Thyroid gland (tissue), 4 donors: ENCODE measurements around the gene LARGE2. TPM values are rescaled to one million over a fixed set of nuclear protein-coding genes. Genes with fewer than 3 reads are reported as not detected.

ENCODE experiments used
- DNase-seq, 2 donors: peaks; one replicate each; pipeline ENCODE4 v3.0.0-alpha.2; 2019
- H3K27ac ChIP-seq, 3 donors: fragments of 200-600 bp; sonication (generic); 1 replicate in 2 of 3; 2 replicates in 1 of 3; pipeline ENCODE4 v1.5.1; 2016 to 2019; ENCODE audit warnings: mild to moderate bottlenecking in 1 of 3, moderate library complexity in 1 of 3
- H3K27me3 ChIP-seq: fragments of 200-600 bp; sonication (generic); one replicate; pipeline ENCODE4 v1.5.1; 2019
- H3K36me3 ChIP-seq, 2 donors: fragments of 200-600 bp; sonication (generic); one replicate each; pipeline ENCODE4 v1.5.1; 2016 to 2019
- H3K4me1 ChIP-seq, 2 donors: fragments of 200-600 bp; sonication (generic); one replicate each; pipeline ENCODE4 v1.5.1; 2017 to 2019
- H3K4me3 ChIP-seq, 3 donors: fragments of 200-600 bp; sonication (generic); replicated peaks in 1 of 3; 1 replicate in 2 of 3; 2 replicates in 1 of 3; pipeline ENCODE4 v1.5.1; 2016; ENCODE audit warnings: mild to moderate bottlenecking in 1 of 3
- H3K9me3 ChIP-seq: fragments of 200-600 bp; sonication (generic); one replicate; pipeline ENCODE4 v1.5.1; 2017
- CTCF ChIP-seq, 6 experiments: fragments of 200-600 bp in 3 of 6; fragments of 450-650 bp in 3 of 6; sonication (generic) in 3 of 6; IDR thresholded peaks; one replicate each; pipeline ENCODE4 v1.5.1; 2016 to 2019; ENCODE audit warnings: antibody characterized with exemption in 6 of 6, mild to moderate bottlenecking in 2 of 6, inconsistent platforms in 1 of 6, moderate library complexity in 1 of 6
- POLR2A ChIP-seq, 2 donors: fragments of 450-650 bp; IDR thresholded peaks; one replicate each; pipeline ENCODE4 v1.6.1; 2017; ENCODE audit warnings: antibody characterized with exemption in 2 of 2, mild to moderate bottlenecking in 2 of 2, moderate library complexity in 1 of 2
- WGBS, 2 donors: methylation state at CpG; one replicate each; pipeline ENCODE4 v1.1.5; 2017; 5-methylcytosine and 5-hydroxymethylcytosine counted together
- intact Hi-C: fragments of 100-400 bp; cut with DNase I; formaldehyde crosslinking; loops from one replicate; pipeline ENCODE4 v1.15.1; 2023
- total RNA-seq, 4 donors: library from RNA; depleted of rRNA; stranded (reverse); fragments of >200 nt; gene quantifications; one replicate each; pipeline ENCODE4 v1.2.3, GENCODE V29; 2016

LARGE2 gene
- total RNA-seq, 4 donors from 2014 or later: 11.2 to 19.0 (median 14.1) TPM

- peaks cover 19 to 21% of the 10 kb centered on the region in 2 donors for H3K36me3 ChIP-seq
- DNase-seq: peak; percentile 58 to 63
- H3K4me3 ChIP-seq: peak within 1 kb of the TSS; percentile 9 to 31 (median 13)
- H3K9me3 ChIP-seq: no peaks in the 10 kb centered on the region
- H3K27me3 ChIP-seq: no peaks in the 10 kb centered on the region
- TF ChIP-seq CTCF (IDR thresholded peaks at IDR 0.05): no peak
- H3K4me1 ChIP-seq: peaks cover 4 to 5% of the 10 kb centered on the region in 2 donors
- 3 to 10% methylated on average over 10 to 28 of the region's 73 CpGs for WGBS, 2 donors
- no peak within 1 kb of the TSS for H3K27ac ChIP-seq
- intact Hi-C loops: no loop called here
Observed at GRCh38 chr11:45885274-45885920, 37.1 kb upstream of the LARGE2 start, which contains the start of gene MAPK8IP1. TSS of gene MAPK8IP1 (plus strand) at chr11:45885651. CDS start at chr11:45885821, 170 bp downstream.

GRCh38 chr11:45885921-45886721 lies 36.3 kb upstream of the LARGE2 start:
- DNase-seq: no peak
- no peaks in the 10 kb centered on the region for H3K9me3 ChIP-seq
- TF ChIP-seq POLR2A (IDR thresholded peaks at IDR 0.05) (no peak), CTCF (IDR thresholded peaks at IDR 0.05) (no peak)
- H3K27ac ChIP-seq: no peak overlapping the region
- WGBS, 2 donors: 44 to 58% methylated on average over 4 to 9 of the region's 43 CpGs
- intact Hi-C loops: no loop called here
- H3K4me3 ChIP-seq: peak overlapping the region; percentile 9 to 31 (median 13)
- no peaks in the 10 kb centered on the region for H3K27me3 ChIP-seq
- peaks cover 12 to 14% of the 10 kb centered on the region in 2 donors for H3K36me3 ChIP-seq
- peaks cover 4 to 5% of the 10 kb centered on the region in 2 donors for H3K4me1 ChIP-seq

GRCh38 chr11:45886816-45887520 lies 35.5 kb upstream of the LARGE2 start:
- Histone ChIP-seq H3K36me3 (peaks cover 4 to 5% of the 10 kb centered on the region in 2 donors), H3K4me1 (peaks cover 4 to 5% of the 10 kb centered on the region in 2 donors), H3K27ac (no peak overlapping the region), H3K27me3 (no peaks in the 10 kb centered on the region), H3K9me3 (no peaks in the 10 kb centered on the region), H3K4me3 (no peak overlapping the region)
- intact Hi-C loops: no loop called here
- no peak for DNase-seq
- WGBS, 2 donors: 93 to 94% methylated on average over 4 of the region's 4 CpGs
- TF ChIP-seq CTCF (IDR thresholded peaks at IDR 0.05) (no peak), POLR2A (IDR thresholded peaks at IDR 0.05) (no peak)

GRCh38 chr11:45887587-45887986 lies 34.9 kb upstream of the LARGE2 start:
- H3K27ac ChIP-seq: no peak overlapping the region
- peaks cover 4 to 5% of the 10 kb centered on the region in 2 donors for H3K4me1 ChIP-seq
- H3K36me3 ChIP-seq: no peaks in the 10 kb centered on the region
- H3K9me3 ChIP-seq: no peaks in the 10 kb centered on the region
- H3K27me3 ChIP-seq: no peaks in the 10 kb centered on the region
- H3K4me3 ChIP-seq: no peak overlapping the region
- DNase-seq: no peak
- TF ChIP-seq POLR2A (IDR thresholded peaks at IDR 0.05) (no peak), CTCF (IDR thresholded peaks at IDR 0.05) (no peak)
- 90 to 91% methylated on average over 9 to 10 of the region's 10 CpGs for WGBS, 2 donors
- intact Hi-C loops: no loop called here
